ENCODE results near the gene RPAP2. TPM values are rescaled to one million over a fixed set of nuclear protein-coding genes. Genes with fewer than 3 reads are reported as not detected.
A peak's percentile ranks its signal among the peaks of the same experiment; 100 is the strongest.

RPAP2 gene
- total and polyA plus RNA-seq, 10 of the 15 experiments (the other 5 are each of a cell fraction or from before 2014, with no cell fraction given): 11.4 to 39.5 (median 21.7) TPM

DNA sequence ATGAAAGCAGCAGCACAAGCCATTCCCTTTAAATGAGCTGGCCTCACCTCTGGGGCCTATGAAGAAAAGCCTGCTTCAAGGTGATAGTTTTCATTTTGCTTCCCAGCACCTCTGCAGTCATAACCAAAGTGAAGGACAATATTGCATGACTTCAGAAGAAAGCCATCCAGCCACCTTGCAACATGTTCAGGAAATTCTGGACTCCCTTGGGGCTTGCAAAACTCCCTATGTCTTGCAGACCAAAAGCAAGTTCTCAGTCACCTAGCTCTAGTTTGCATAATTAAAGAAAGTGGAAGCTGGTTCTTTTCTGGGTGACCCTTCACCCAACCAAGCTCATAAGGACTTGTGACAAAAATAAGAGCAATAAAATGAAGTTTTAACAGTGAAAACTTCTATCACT is 100.2 kb downstream of the RPAP2 start (continued):
- TF ChIP-seq, protein P1, sequence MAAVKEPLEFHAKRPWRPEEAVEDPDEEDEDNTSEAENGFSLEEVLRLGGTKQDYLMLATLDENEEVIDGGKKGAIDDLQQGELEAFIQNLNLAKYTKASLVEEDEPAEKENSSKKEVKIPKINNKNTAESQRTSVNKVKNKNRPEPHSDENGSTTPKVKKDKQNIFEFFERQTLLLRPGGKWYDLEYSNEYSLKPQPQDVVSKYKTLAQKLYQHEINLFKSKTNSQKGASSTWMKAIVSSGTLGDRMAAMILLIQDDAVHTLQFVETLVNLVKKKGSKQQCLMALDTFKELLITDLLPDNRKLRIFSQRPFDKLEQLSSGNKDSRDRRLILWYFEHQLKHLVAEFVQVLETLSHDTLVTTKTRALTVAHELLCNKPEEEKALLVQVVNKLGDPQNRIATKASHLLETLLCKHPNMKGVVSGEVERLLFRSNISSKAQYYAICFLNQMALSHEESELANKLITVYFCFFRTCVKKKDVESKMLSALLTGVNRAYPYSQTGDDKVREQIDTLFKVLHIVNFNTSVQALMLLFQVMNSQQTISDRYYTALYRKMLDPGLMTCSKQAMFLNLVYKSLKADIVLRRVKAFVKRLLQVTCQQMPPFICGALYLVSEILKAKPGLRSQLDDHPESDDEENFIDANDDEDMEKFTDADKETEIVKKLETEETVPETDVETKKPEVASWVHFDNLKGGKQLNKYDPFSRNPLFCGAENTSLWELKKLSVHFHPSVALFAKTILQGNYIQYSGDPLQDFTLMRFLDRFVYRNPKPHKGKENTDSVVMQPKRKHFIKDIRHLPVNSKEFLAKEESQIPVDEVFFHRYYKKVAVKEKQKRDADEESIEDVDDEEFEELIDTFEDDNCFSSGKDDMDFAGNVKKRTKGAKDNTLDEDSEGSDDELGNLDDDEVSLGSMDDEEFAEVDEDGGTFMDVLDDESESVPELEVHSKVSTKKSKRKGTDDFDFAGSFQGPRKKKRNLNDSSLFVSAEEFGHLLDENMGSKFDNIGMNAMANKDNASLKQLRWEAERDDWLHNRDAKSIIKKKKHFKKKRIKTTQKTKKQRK (IDR thresholded peaks at IDR 0.05; ENCODE audit: low read depth, low read length): no peak
- TF ChIP-seq TAF1 (IDR thresholded peaks at IDR 0.05; ENCODE audit: borderline replicate concordance, low read depth, low read length): no peak
- TF ChIP-seq MEF2B (IDR thresholded peaks at IDR 0.05; ENCODE audit: partially characterized antibody, poor library complexity, severe bottlenecking): peak; percentile 94
- TF ChIP-seq RAD51 (IDR thresholded peaks at IDR 0.05): no peak
- TF ChIP-seq CBX3 (IDR thresholded peaks at IDR 0.05; ENCODE audit: borderline replicate concordance, low read depth): no peak
- TF ChIP-seq BHLHE40 (IDR thresholded peaks at IDR 0.05; ENCODE audit: borderline replicate concordance in 1 of 2, low read depth in 2 of 2, low read length in 1 of 2): no peak
- TF ChIP-seq LARP7 (IDR thresholded peaks at IDR 0.05): no peak
- TF ChIP-seq, protein P2, sequence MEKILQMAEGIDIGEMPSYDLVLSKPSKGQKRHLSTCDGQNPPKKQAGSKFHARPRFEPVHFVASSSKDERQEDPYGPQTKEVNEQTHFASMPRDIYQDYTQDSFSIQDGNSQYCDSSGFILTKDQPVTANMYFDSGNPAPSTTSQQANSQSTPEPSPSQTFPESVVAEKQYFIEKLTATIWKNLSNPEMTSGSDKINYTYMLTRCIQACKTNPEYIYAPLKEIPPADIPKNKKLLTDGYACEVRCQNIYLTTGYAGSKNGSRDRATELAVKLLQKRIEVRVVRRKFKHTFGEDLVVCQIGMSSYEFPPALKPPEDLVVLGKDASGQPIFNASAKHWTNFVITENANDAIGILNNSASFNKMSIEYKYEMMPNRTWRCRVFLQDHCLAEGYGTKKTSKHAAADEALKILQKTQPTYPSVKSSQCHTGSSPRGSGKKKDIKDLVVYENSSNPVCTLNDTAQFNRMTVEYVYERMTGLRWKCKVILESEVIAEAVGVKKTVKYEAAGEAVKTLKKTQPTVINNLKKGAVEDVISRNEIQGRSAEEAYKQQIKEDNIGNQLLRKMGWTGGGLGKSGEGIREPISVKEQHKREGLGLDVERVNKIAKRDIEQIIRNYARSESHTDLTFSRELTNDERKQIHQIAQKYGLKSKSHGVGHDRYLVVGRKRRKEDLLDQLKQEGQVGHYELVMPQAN (conservative IDR thresholded peaks at IDR 0.05): no peak
- TF ChIP-seq MXI1 (IDR thresholded peaks at IDR 0.05; ENCODE audit: low read depth, low read length): no peak
- no peak for TF ChIP-seq ZNF207 (IDR thresholded peaks at IDR 0.05; ENCODE audit: borderline replicate concordance)
- no peak for TF ChIP-seq STAT3 (IDR thresholded peaks at IDR 0.05; ENCODE audit: low read depth, low read length)
- TF ChIP-seq BRCA1 (IDR thresholded peaks at IDR 0.05; ENCODE audit: low read depth, low read length): no peak
- TF ChIP-seq, protein P3, sequence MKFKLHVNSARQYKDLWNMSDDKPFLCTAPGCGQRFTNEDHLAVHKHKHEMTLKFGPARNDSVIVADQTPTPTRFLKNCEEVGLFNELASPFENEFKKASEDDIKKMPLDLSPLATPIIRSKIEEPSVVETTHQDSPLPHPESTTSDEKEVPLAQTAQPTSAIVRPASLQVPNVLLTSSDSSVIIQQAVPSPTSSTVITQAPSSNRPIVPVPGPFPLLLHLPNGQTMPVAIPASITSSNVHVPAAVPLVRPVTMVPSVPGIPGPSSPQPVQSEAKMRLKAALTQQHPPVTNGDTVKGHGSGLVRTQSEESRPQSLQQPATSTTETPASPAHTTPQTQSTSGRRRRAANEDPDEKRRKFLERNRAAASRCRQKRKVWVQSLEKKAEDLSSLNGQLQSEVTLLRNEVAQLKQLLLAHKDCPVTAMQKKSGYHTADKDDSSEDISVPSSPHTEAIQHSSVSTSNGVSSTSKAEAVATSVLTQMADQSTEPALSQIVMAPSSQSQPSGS (IDR thresholded peaks at IDR 0.05; ENCODE audit: low read length): peak; percentile 62; the same call in 1 of the 2 replicates
- TF ChIP-seq GABPA (IDR thresholded peaks at IDR 0.05; ENCODE audit: low read depth): no peak
- TF ChIP-seq HDAC6 (IDR thresholded peaks at IDR 0.05; ENCODE audit: unreplicated experiment): no peak
- no peak for TF ChIP-seq CHD2 (IDR thresholded peaks at IDR 0.05; ENCODE audit: borderline replicate concordance, low read depth, low read length)
- TF ChIP-seq, protein P4, sequence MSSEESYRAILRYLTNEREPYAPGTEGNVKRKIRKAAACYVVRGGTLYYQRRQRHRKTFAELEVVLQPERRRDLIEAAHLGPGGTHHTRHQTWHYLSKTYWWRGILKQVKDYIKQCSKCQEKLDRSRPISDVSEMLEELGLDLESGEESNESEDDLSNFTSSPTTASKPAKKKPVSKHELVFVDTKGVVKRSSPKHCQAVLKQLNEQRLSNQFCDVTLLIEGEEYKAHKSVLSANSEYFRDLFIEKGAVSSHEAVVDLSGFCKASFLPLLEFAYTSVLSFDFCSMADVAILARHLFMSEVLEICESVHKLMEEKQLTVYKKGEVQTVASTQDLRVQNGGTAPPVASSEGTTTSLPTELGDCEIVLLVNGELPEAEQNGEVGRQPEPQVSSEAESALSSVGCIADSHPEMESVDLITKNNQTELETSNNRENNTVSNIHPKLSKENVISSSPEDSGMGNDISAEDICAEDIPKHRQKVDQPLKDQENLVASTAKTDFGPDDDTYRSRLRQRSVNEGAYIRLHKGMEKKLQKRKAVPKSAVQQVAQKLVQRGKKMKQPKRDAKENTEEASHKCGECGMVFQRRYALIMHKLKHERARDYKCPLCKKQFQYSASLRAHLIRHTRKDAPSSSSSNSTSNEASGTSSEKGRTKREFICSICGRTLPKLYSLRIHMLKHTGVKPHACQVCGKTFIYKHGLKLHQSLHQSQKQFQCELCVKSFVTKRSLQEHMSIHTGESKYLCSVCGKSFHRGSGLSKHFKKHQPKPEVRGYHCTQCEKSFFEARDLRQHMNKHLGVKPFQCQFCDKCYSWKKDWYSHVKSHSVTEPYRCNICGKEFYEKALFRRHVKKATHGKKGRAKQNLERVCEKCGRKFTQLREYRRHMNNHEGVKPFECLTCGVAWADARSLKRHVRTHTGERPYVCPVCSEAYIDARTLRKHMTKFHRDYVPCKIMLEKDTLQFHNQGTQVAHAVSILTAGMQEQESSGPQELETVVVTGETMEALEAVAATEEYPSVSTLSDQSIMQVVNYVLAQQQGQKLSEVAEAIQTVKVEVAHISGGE (CRISPR knock-in tag; IDR thresholded peaks at IDR 0.05): no peak
- no peak for TF ChIP-seq MEF2A (IDR thresholded peaks at IDR 0.05; ENCODE audit: insufficient read depth, low read depth, low read length)
- TF ChIP-seq HDGF (IDR thresholded peaks at IDR 0.05): no peak
- TF ChIP-seq, protein P5, sequence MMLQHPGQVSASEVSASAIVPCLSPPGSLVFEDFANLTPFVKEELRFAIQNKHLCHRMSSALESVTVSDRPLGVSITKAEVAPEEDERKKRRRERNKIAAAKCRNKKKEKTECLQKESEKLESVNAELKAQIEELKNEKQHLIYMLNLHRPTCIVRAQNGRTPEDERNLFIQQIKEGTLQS (IDR thresholded peaks at IDR 0.05; ENCODE audit: borderline replicate concordance, extremely low read depth, low read depth, low read length): no peak
- peak; percentile 19; the same call in 1 of the 2 replicates for TF ChIP-seq ATF7 (IDR thresholded peaks at IDR 0.05; ENCODE audit: low read depth)
